RPMI7951 (cell line): Measurements from ENCODE around the gene GAB4. TPM values are rescaled to one million over a fixed set of nuclear protein-coding genes. Genes with fewer than 3 reads are reported as not detected.
"Not testable (repeated sequence)": the region's sequence is repeated elsewhere in the genome, so short reads cannot be mapped to it uniquely, and the experiment has no call there.

Source experiments
- DNase-seq: peaks from one replicate; pipeline ENCODE4 v3.0.0-alpha.2; 2012; ENCODE audit warnings: low read depth
- total RNA-seq: library from RNA; depleted of rRNA; stranded (reverse); fragments of >200 nt; shearing (Covaris generic); gene quantifications from 2 replicates; pipeline ENCODE4 v1.2.3, GENCODE V29; 2014; rRNA removed

GAB4 gene
- total RNA-seq: not detected in 2 replicates

- DNase-seq: no peak
Observed at GRCh38 chr22:17007852-17008731, at the start of gene GAB4. GAB4 (minus strand) TSS chr22:17008222; CDS start chr22:17008114, 108 bp downstream.

GRCh38 chr22:17056807-17057206, 48.8 kb upstream of the GAB4 start:
- DNase-seq: no peak

GRCh38 chr22:17056058-17056457, 48.0 kb upstream of the GAB4 start:
- DNase-seq: no peak

GRCh38 chr22:17047656-17048055, 39.6 kb upstream of the GAB4 start:
- DNase-seq: no peak

- DNase-seq: no peak
Observed at GRCh38 chr22:17046566-17047348, 38.7 kb upstream of the GAB4 start.

GRCh38 chr22:17043521-17043920, 35.5 kb upstream of the GAB4 start:
- no peak for DNase-seq

GRCh38 chr22:17036842-17037711, 29.1 kb upstream of the GAB4 start:
- peak; percentile 51 for DNase-seq

GRCh38 chr22:17035976-17036841, 28.2 kb upstream of the GAB4 start:
- DNase-seq: peak; percentile 14

- DNase-seq: peak; percentile 2
Observed at GRCh38 chr22:17035246-17035645, 27.2 kb upstream of the GAB4 start.

- not testable (repeated sequence) for DNase-seq
Observed at GRCh38 chr22:17034532-17034931, 26.5 kb upstream of the GAB4 start.

- not testable (repeated sequence) for DNase-seq
Observed at GRCh38 chr22:17032277-17032676, 24.3 kb upstream of the GAB4 start.

GRCh38 chr22:17024380-17024779, 16.4 kb upstream of the GAB4 start:
- DNase-seq: not testable (repeated sequence)

GRCh38 chr22:17015552-17015951, 7.5 kb upstream of the GAB4 start:
- not testable (repeated sequence) for DNase-seq

- DNase-seq: peak; percentile 13
Observed at GRCh38 chr22:17014101-17014440, 6.0 kb upstream of the GAB4 start.

- peak; percentile 12 for DNase-seq
Observed at GRCh38 chr22:17013396-17014100, 5.5 kb upstream of the GAB4 start.

- no peak for DNase-seq
Observed at GRCh38 chr22:17012267-17012666, 4.2 kb upstream of the GAB4 start.

GRCh38 chr22:17009640-17010291, 1.7 kb upstream of the GAB4 start:
- no peak for DNase-seq

- DNase-seq: no peak
Observed at GRCh38 chr22:17007257-17007656, 765 bp downstream of the GAB4 start.

- peak; percentile 4 for DNase-seq
Observed at GRCh38 chr22:16989915-16990314, 18.1 kb downstream of the GAB4 start.

GRCh38 chr22:16988257-16988656, 19.8 kb downstream of the GAB4 start:
- DNase-seq: no peak
